ENCODE data around the gene SRGAP3. TPM values are rescaled to one million over a fixed set of nuclear protein-coding genes. Genes with fewer than 3 reads are reported as not detected.

SRGAP3 gene
- total RNA-seq, 1 experiment from 2014 or later: 1.3 TPM

DNA sequence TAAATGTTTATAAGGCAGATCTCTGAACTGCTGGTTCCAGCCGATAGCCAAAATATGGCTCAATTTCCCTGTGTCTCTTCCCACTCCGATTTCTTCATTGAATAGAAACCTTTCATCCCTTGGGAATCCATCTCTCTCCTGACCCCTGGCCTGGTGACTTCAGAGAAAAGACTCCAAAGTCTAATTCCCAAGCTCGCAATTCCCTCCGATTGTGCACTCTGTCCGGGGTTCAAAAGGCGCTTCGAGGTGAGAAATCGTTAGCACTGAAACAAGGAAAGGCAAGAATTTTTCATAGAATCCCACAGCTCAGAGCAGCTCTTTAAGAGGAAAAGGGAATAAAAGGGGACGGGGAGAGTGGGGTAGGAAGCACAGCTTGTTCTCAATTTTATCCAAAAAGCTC, 267.7 kb downstream of the SRGAP3 start:
- Histone ChIP-seq H3K9me3 (ENCODE audit: low read length) (no peaks in the 10 kb centered on the region), H3K27me3 (ENCODE audit: low read length) (no peaks in the 10 kb centered on the region), H3K79me2 (ENCODE audit: low read length) (no peaks in the 10 kb centered on the region), H3K4me2 (ENCODE audit: low read depth, low read length, poor library complexity, severe bottlenecking) (no peak overlapping the region), H4K20me1 (ENCODE audit: insufficient read depth, low read depth, low read length) (no peaks in the 10 kb centered on the region), H3K36me3 (ENCODE audit: insufficient read depth, low read length) (no peaks in the 10 kb centered on the region), H2AFZ (ENCODE audit: low read length) (no peak overlapping the region), H3K4me1 (ENCODE audit: low read length) (no peaks in the 10 kb centered on the region), H3K27ac (ENCODE audit: low read length) (no peak overlapping the region), H3K9me2 (replicated peaks; ENCODE audit: insufficient read depth, low read length) (no peaks in the 10 kb centered on the region), H3K4me3 (ENCODE audit: low read length) (no peak overlapping the region), H3K9ac (ENCODE audit: low read length) (no peak overlapping the region)
- DNase-seq: no peak

GRCh38 chr3:8981296-8981695, 268.1 kb downstream of the SRGAP3 start:
- H3K4me2 ChIP-seq (ENCODE audit: low read depth, low read length, poor library complexity, severe bottlenecking): no peak overlapping the region

DNA sequence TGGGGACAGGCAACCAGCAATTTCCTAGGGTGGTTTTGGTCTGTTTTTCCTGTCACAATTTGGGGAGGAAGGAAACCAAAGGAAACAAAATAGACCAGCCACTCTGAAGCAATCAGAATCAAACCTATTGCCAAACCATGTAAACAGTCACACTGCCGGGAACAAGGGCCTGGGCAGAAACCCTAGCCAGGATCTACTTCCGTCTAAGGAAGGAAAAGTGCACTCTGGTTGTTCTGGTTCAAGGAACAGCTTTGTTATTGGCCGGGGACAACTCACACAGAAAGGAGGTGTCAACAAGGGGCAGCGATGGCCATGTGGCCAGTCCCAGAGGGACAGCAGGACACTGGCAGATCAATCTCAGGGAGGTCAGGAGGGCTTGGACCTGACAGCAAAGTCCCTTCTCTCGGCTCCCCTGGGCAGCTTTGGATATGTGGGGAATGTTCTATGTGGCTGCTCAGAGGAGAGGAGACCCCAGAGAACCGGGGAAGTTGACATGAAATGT, 268.6 kb downstream of the SRGAP3 start:
- H3K36me3 ChIP-seq (ENCODE audit: insufficient read depth, low read length): no peaks in the 10 kb centered on the region
- no peak for DNase-seq
- no peak overlapping the region for H3K4me3 ChIP-seq (ENCODE audit: low read length)
- H3K9me2 ChIP-seq (replicated peaks; ENCODE audit: insufficient read depth, low read length): no peaks in the 10 kb centered on the region
- no peaks in the 10 kb centered on the region for H3K4me1 ChIP-seq (ENCODE audit: low read length)
- no peaks in the 10 kb centered on the region for H3K79me2 ChIP-seq (ENCODE audit: low read length)
- no peak overlapping the region for H2AFZ ChIP-seq (ENCODE audit: low read length)
- no peak overlapping the region for H3K4me2 ChIP-seq (ENCODE audit: low read depth, low read length, poor library complexity, severe bottlenecking)
- H3K27ac ChIP-seq (ENCODE audit: low read length): no peak overlapping the region
- no peaks in the 10 kb centered on the region for H3K27me3 ChIP-seq (ENCODE audit: low read length)
- H3K9me3 ChIP-seq (ENCODE audit: low read length): no peaks in the 10 kb centered on the region
- H3K9ac ChIP-seq (ENCODE audit: low read length): no peak overlapping the region
- H4K20me1 ChIP-seq (ENCODE audit: insufficient read depth, low read depth, low read length): no peaks in the 10 kb centered on the region

More at GRCh38 chr3:8981296-8981695, 268.1 kb downstream of the SRGAP3 start:
- H3K9me3 ChIP-seq (ENCODE audit: low read length): no peaks in the 10 kb centered on the region
- no peaks in the 10 kb centered on the region for H3K79me2 ChIP-seq (ENCODE audit: low read length)
- no peak overlapping the region for H3K27ac ChIP-seq (ENCODE audit: low read length)
- DNase-seq: no peak
- no peaks in the 10 kb centered on the region for H3K27me3 ChIP-seq (ENCODE audit: low read length)
- no peak overlapping the region for H3K9ac ChIP-seq (ENCODE audit: low read length)
- H3K4me1 ChIP-seq (ENCODE audit: low read length): no peaks in the 10 kb centered on the region
- no peak overlapping the region for H2AFZ ChIP-seq (ENCODE audit: low read length)
- no peaks in the 10 kb centered on the region for H4K20me1 ChIP-seq (ENCODE audit: insufficient read depth, low read depth, low read length)
- H3K4me3 ChIP-seq (ENCODE audit: low read length): no peak overlapping the region
- no peaks in the 10 kb centered on the region for H3K36me3 ChIP-seq (ENCODE audit: insufficient read depth, low read length)
- no peaks in the 10 kb centered on the region for H3K9me2 ChIP-seq (replicated peaks; ENCODE audit: insufficient read depth, low read length)

DNA sequence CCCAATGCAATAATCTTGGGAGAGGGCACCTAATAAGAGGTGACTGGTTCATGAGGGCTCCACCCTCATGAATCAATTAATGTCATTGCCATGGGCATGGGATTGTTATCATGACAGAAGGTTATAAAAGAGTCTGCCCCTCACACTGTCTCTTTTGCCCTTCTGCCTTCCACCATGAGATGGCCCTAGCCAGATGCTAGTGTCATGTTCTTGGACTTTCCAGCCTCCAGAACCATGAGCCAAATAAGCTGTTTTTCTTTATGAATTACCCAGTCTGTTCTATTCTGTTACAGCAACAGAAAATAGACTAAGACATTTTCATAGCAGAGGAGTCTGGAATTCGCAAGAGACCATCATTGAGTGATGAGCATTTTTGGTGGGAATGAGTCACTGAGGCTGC, 270.2 kb downstream of the SRGAP3 start:
- no peaks in the 10 kb centered on the region for H3K36me3 ChIP-seq (ENCODE audit: insufficient read depth, low read length)
- no peaks in the 10 kb centered on the region for H3K9me3 ChIP-seq (ENCODE audit: low read length)
- H3K9me2 ChIP-seq (replicated peaks; ENCODE audit: insufficient read depth, low read length): no peaks in the 10 kb centered on the region
- no peaks in the 10 kb centered on the region for H3K4me1 ChIP-seq (ENCODE audit: low read length)
- no peaks in the 10 kb centered on the region for H3K27me3 ChIP-seq (ENCODE audit: low read length)
- no peak overlapping the region for H3K4me3 ChIP-seq (ENCODE audit: low read length)
- H3K4me2 ChIP-seq (ENCODE audit: low read depth, low read length, poor library complexity, severe bottlenecking): no peak overlapping the region
- no peak overlapping the region for H2AFZ ChIP-seq (ENCODE audit: low read length)
- H3K9ac ChIP-seq (ENCODE audit: low read length): no peak overlapping the region
- no peak overlapping the region for H3K27ac ChIP-seq (ENCODE audit: low read length)
- H4K20me1 ChIP-seq (ENCODE audit: insufficient read depth, low read depth, low read length): no peaks in the 10 kb centered on the region
- no peak for DNase-seq
- H3K79me2 ChIP-seq (ENCODE audit: low read length): no peaks in the 10 kb centered on the region

DNA sequence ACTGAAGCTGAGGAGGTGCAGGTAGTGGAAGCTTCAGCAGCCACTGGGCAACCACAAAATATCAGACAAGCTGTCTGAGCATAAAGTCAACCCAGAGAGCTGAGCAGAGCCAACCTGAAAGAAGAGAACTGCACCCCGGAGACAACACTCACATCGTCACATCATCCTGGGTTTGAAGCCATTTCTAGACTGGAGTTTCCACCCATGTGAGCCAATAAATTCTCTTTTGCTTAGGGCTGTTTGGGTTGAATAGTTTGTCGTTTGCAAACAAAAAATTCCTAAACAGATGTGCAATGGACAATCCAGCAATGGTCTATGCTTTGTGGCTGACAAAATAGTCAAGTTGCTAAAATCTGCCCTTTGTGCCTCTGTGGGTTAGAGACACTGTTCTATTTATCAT, 270.9 kb downstream of the SRGAP3 start:
- H3K9ac ChIP-seq (ENCODE audit: low read length): no peak overlapping the region
- DNase-seq: no peak
- no peak overlapping the region for H3K4me2 ChIP-seq (ENCODE audit: low read depth, low read length, poor library complexity, severe bottlenecking)
- no peaks in the 10 kb centered on the region for H4K20me1 ChIP-seq (ENCODE audit: insufficient read depth, low read depth, low read length)
- no peak overlapping the region for H2AFZ ChIP-seq (ENCODE audit: low read length)
- no peaks in the 10 kb centered on the region for H3K36me3 ChIP-seq (ENCODE audit: insufficient read depth, low read length)
- H3K27me3 ChIP-seq (ENCODE audit: low read length): no peaks in the 10 kb centered on the region
- H3K9me2 ChIP-seq (replicated peaks; ENCODE audit: insufficient read depth, low read length): no peaks in the 10 kb centered on the region
- no peaks in the 10 kb centered on the region for H3K79me2 ChIP-seq (ENCODE audit: low read length)
- no peak overlapping the region for H3K27ac ChIP-seq (ENCODE audit: low read length)
- no peak overlapping the region for H3K4me3 ChIP-seq (ENCODE audit: low read length)
- H3K9me3 ChIP-seq (ENCODE audit: low read length): no peaks in the 10 kb centered on the region
- H3K4me1 ChIP-seq (ENCODE audit: low read length): no peaks in the 10 kb centered on the region

DNA sequence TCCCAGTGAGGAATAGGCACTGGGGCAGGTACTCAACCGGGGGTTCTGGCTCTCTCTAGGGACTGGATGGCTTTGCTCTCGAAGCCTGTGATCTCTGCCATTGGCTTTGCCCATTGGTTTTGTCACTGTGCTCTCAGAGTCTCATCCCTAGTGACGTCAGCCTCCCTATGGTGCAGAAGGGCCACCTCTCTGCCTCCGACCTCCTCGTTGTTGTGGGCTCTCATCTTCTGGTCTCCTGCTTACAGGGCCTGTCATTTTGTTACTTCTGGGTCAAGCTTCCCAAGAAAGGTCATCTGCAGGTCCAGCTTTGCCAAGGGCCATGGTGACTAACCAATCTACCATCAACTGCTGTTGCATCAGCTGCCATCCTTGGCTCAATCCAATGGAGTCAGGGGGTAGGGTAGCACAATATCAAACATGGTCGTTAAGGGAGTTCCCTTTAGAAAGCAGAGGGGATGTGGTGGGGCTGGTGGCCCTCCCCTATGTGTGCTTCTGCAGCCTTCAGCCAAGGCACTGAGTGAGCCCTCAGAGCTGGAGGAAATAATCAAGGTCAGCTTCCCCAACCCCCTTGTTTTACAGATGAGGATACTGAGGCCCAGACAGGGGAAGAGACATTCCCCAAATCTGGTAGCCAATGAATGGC, 272.8 kb downstream of the SRGAP3 start:
- H4K20me1 ChIP-seq (ENCODE audit: insufficient read depth, low read depth, low read length): no peaks in the 10 kb centered on the region
- H2AFZ ChIP-seq (ENCODE audit: low read length): no peak overlapping the region
- H3K9ac ChIP-seq (ENCODE audit: low read length): no peak overlapping the region
- H3K4me2 ChIP-seq (ENCODE audit: low read depth, low read length, poor library complexity, severe bottlenecking): no peak overlapping the region
- no peak overlapping the region for H3K4me3 ChIP-seq (ENCODE audit: low read length)
- H3K27me3 ChIP-seq (ENCODE audit: low read length): no peaks in the 10 kb centered on the region
- no peaks in the 10 kb centered on the region for H3K79me2 ChIP-seq (ENCODE audit: low read length)
- H3K9me2 ChIP-seq (replicated peaks; ENCODE audit: insufficient read depth, low read length): no peaks in the 10 kb centered on the region
- H3K27ac ChIP-seq (ENCODE audit: low read length): no peak overlapping the region
- H3K4me1 ChIP-seq (ENCODE audit: low read length): no peaks in the 10 kb centered on the region
- no peaks in the 10 kb centered on the region for H3K9me3 ChIP-seq (ENCODE audit: low read length)
- DNase-seq: no peak
- no peaks in the 10 kb centered on the region for H3K36me3 ChIP-seq (ENCODE audit: insufficient read depth, low read length)

GRCh38 chr3:8975081-8976020, 274.1 kb downstream of the SRGAP3 start:
- Histone ChIP-seq H3K4me2 (ENCODE audit: low read depth, low read length, poor library complexity, severe bottlenecking) (no peak overlapping the region), H3K79me2 (ENCODE audit: low read length) (no peaks in the 10 kb centered on the region), H4K20me1 (ENCODE audit: insufficient read depth, low read depth, low read length) (no peaks in the 10 kb centered on the region), H3K9me2 (replicated peaks; ENCODE audit: insufficient read depth, low read length) (no peaks in the 10 kb centered on the region), H3K4me3 (ENCODE audit: low read length) (no peak overlapping the region), H3K4me1 (ENCODE audit: low read length) (peaks cover 5% of the 10 kb centered on the region), H2AFZ (ENCODE audit: low read length) (no peak overlapping the region), H3K27ac (ENCODE audit: low read length) (no peak overlapping the region), H3K36me3 (ENCODE audit: insufficient read depth, low read length) (no peaks in the 10 kb centered on the region), H3K9ac (ENCODE audit: low read length) (no peak overlapping the region), H3K27me3 (ENCODE audit: low read length) (no peaks in the 10 kb centered on the region), H3K9me3 (ENCODE audit: low read length) (no peaks in the 10 kb centered on the region)
- DNase-seq: no peak

DNA sequence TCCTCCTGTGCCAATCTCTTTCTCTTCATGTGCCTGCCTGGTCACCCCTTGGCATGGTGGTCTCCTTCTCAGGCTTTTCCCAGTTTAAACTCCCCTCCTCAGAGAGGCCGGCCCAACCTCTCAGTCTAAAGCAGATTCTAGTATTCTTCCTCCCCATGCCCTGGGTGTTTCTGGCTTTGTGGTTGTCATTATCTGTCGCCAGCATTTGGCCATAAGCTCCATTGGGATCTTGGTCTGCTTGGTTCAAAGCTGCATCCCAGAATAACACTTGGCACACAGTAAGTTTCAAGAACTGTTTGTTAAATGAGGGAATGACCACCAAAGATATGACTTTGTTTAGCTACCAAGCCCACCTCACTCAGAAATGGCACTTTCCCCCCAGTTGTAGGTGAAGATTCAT, 275.0 kb downstream of the SRGAP3 start:
- Histone ChIP-seq H3K27ac (ENCODE audit: low read length) (no peak overlapping the region), H3K4me3 (ENCODE audit: low read length) (no peak overlapping the region), H3K27me3 (ENCODE audit: low read length) (no peaks in the 10 kb centered on the region), H3K36me3 (ENCODE audit: insufficient read depth, low read length) (no peaks in the 10 kb centered on the region), H3K4me1 (ENCODE audit: low read length) (peaks cover 5% of the 10 kb centered on the region), H2AFZ (ENCODE audit: low read length) (no peak overlapping the region), H3K4me2 (ENCODE audit: low read depth, low read length, poor library complexity, severe bottlenecking) (no peak overlapping the region), H3K79me2 (ENCODE audit: low read length) (no peaks in the 10 kb centered on the region), H3K9ac (ENCODE audit: low read length) (no peak overlapping the region), H4K20me1 (ENCODE audit: insufficient read depth, low read depth, low read length) (no peaks in the 10 kb centered on the region), H3K9me3 (ENCODE audit: low read length) (no peaks in the 10 kb centered on the region), H3K9me2 (replicated peaks; ENCODE audit: insufficient read depth, low read length) (no peaks in the 10 kb centered on the region)
- no peak for DNase-seq

Measured in Karpas-422 (cell line).